Cortex of kidney (tissue), 1 donor: ENCODE results near the gene C5orf58.

Experiments
- DNase-seq: peaks from one replicate; lab custom pipeline; 2025; lab: John Stamatoyannopoulos, UW

The C5orf58 gene

DNA sequence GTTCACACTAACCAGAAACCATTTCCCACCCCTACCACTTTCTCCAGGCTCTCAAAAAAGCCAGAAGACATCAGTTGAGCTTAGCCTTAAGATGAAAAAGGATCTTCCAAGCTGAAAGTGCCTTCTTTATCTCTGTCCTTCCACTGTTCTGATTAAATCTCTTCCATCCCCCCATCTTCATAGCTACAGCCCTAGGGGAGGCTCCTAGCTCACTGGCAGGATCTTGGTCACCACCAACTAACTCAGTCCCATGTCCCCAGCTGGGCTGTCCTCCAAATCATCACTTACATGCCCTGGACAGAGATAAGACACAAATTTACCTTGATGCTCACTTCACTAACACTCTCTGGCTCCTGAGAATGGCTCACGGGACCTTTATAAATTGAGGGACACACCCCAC lies 50.5 kb downstream of the C5orf58 start:
- DNase-seq = no peak

DNA sequence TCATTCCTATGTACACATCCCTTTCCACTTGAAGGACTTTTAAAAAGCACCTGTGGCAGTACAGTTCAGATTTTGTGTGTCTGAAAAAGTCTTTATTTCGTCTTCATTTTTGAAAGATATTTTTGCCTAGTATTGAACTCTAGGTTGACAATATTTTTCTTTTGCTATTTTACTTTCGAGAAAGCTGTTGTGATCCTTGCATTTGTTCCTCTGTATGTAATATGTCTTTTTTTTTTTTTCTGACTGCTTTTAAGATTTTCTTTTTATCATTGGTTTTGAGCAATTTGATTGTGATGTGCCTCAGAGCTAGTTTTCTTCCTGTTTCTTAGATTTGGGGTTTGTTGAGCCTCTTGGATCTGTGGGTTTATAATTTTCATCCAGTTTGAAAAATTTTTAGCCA lies 51.4 kb downstream of the C5orf58 start:
- no peak for DNase-seq

DNA sequence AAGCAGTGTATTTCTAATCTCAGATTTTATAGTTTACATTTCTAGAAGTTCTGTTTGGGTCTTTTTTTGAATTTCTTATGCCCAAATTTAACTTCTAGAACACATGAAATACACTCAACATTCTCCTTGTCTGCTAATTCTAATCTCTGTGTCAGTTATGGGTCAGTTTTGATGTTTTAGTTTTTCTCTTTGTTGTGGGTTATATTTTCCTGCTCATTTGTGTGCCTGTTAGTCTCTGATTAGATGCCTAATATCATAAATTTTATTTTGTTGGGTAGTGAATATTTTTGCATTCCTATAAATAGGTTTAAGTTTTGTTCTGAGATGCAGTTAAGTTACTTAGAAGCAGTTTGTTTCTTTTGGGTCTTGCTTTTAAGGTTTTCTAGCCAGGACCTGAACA lies 52.4 kb downstream of the C5orf58 start:
- DNase-seq = no peak

DNA sequence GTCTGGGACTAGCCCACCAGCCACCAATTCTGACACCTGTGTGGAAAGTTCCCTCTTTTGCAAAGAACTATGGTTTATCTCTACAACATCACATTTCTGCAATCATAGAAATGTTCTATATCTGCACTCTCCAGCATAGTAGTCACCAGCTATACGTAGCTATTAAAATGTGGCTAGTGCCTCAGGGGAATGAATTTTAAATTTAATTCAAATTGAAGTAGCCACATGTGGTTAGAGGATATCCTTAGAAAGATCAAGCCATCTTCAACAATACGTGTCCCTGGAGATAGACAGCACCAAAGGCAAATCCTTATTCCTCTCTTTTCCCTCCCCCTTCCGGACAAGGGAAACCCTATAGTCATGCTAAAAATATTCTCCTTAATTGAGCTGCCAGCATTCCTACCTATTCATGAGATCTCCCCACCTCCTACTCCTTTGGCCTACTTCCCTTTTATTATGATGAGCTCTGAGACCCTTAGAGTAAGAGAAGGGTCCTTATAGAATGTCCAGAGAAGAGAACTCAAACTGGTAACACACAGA lies 53.7 kb downstream of the C5orf58 start:
- DNase-seq = no peak

DNA sequence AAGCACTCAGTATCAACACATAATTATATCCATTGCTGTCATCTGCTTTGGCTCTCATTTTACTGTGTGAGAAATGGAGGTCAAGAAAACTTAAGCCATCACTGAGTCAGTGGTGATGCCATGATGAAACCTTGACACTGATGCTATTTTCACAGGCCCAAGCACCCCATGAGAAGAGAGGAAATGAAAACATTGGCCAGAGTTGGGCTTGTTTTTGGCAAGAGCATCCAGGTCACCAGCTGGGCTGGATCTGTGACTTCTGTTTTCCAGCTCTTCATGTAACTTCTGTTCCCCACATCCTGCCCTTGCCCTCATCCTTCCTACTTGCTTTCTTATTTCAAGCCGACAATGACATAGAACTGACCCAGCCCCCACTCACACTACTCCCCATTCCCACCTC lies 54.7 kb downstream of the C5orf58 start:
- DNase-seq = no peak

DNA sequence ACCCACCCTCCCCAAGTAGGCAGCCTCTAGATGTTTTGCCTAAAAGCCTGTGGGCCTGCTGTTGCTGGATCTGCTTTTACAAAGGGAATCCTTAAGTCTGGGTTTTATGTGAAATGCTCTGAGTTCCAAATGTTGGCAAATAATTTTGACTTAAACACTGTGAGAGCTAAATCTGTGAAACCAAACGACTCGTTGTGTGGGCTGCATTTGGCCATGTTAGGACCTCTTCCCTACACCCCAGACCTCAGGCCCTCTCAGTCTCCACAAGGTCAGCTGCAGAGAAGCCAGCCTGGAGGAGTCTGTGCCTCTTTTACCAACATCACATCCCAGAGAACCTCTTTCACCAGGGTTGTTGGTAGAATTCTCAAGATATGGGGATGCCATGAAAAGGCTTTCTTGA lies 55.4 kb downstream of the C5orf58 start:
- no peak for DNase-seq

DNA sequence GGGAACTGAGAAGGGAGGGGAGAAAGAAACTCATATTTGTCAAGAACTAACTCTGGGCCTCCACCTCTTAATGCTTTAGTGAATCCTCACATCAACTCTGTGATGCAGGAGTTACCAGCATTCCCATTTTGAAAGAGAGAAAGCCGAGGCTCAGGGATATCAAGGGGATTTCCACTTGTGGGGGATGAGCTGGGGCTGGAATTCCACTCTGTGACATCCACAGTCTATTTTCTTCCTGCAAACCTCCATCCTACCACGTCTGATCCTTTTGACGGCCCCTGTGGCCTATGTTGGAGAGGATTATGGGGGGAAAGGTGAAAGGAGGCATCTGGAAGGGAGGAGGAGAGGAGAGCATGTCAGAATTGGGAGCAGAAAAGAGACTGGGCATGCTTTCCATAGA lies 55.8 kb downstream of the C5orf58 start:
- no peak for DNase-seq

DNA sequence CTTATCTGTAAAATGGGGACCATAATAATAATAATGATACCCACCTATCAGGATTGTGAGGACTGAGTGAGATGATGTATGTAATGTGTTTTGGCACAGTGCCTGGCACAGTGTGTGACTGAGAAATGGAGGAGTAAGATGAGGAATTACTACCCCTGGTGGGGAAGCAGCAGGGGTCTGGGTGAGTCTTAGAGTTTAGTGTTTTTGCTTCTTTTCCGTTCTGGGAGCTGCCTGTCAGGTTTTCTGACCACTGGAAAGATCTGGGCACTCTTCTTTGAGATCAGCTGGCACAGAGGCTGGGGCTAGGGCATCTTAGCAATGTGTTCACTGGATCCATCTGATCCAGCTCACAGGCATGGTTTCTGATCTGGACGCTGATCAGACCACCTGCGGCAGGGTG lies 56.3 kb downstream of the C5orf58 start:
- no peak for DNase-seq

DNA sequence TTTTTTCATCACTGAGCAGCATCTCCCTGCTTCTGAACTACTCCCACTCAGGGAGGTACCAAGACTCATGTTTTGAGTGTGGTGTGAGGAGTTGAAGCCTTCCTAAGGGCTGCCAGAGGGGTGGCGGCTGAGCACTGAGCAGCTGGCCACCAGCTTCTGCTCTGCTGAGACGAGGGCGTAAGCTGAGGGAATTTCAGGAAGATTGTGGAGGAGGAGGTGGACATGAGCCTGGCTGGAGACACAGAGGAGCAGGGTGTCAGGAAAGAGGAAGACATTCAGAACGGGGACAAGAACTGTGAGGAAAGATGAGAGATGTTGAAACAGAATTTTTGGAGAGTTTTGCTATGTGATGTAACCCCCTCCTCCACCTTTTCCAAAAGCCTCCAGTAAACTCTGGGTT lies 57.0 kb downstream of the C5orf58 start:
- DNase-seq = no peak

DNA sequence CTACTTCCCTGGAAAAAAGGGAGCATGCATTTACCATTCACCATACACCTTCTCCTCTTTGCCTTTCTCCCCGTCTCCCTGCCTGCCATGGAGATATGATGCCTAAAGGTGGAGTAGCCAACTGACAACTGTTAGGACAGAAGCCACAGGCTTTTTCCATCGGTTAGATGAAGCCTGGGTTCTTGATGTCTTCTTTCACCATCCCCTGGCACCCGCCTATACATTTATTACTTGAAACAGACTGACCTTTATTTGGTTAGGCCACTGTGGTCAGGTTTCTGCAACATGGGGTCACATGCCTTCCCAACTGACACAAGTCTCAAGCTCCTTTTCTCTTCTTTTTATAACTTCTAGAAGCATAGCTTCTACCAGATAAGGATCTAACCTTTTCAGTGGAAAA lies 57.7 kb downstream of the C5orf58 start:
- DNase-seq = no peak

DNA sequence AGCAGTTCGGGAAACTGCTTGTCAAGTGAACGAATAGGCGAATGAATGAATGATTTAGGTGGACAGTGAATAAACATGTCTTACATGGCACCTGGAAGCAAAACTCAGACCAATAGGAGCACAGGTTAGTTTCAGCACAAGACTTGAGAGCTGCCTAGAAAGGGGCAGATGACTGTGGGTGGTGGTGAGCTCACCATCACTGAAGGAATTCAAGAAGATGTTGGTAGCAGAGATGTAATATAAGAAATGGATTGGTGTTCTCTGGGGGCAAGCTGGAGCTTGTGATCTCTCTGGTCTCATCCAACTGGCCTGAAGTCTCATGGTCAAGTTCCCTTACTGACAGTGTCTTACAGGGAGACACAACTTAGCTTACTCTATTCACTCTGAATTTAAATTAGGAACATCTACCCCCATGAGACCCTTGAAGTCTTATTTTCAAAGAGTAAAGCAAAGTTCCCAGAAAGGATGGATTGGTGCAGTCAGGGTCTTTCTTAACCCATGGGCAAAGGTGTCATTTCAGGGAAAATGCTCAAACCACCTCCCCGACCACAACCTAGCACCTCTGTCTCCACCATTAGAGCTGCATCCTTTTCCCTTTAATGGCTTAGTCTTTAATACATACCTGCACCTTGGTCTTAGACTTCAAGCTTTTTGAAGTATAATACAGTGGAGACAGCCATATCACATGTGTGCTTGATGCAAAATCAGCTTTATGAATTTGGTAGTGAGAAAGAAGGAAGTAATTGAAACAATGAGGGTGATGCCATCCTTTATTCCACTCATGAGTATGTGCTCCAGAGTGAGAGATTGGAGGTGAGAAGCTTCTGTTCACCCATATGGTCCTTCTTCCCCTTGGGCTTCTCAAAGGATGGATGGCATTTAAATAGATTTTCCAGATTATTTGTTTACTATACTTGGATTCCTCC lies 59.7 kb downstream of the C5orf58 start:
- DNase-seq = no peak

DNA sequence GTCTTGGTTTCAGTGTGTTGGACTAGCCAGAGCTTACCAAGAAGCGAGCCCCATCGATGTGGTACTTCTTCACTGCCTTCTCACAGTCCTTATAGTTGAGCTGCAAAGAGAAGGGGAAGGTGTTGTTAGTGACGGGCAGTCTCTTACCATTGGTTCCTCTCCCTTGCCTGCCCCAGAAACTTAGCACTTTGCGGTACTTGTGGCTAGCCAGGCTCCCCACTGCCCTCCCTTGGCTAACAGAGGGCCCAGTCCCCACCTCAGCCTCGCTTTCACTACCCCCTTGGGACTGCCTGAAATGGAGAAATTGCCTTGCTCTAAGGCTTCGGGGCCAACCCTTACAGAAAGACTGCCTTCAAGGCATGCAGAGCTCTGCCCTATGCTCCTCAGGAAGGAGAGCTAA lies 60.5 kb downstream of the C5orf58 start:
- DNase-seq = no peak

DNA sequence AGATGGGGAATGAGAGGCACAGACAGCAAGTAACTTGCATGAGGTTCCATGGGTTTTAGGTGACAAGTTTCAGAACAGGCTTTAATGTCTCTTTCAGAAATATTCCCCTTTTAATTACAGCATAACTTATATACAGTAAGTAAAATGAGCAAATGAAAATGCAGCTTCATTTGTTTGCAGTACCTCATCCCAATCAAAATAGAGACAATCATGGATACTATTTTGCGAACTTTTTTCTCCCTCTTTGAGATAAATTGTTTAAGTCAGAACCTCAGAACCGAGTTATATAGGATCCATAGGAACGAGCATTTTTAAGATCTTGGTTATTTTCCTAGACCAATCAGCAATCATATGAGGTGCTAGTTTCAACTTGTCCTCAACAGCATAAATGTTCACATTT lies 61.3 kb downstream of the C5orf58 start:
- DNase-seq = no peak

DNA sequence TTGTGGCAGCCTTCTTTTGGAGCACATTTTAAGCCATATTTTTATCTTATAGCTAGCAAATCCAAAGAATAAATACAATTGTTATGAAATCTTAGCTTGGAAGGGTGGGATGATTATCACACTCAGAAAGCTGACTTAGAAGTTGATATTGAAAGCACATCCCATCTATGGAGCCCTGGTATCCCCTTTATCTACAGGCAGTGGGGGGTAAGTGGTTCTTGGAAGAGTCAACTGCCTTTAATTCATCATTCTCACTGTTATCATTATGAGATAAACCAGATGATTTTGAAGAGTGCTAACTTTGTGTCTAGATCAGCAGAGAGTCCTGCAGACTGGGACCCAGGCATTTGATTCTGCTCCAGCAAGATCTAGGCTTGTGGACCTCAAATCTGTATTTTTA lies 61.8 kb downstream of the C5orf58 start:
- no peak for DNase-seq
